CD4-positive, CD25-positive, alpha-beta regulatory T cell (primary cell): ENCODE data around the gene KATNAL2. TPM values are rescaled to one million over a fixed set of nuclear protein-coding genes. Genes with fewer than 3 reads are reported as not detected.
A peak's percentile ranks its signal among the peaks of the same experiment; 100 is the strongest.

ENCODE experiments used
- ATAC-seq, 2 donors: fragments of 150-1000 bp; cut with Tn5 transposase; one replicate each; pipeline ENCODE4 v1.10.0; 2021; ENCODE audit warnings: low read depth in 2 of 2, moderate number of reproducible peaks in 2 of 2, moderate library complexity in 1 of 2
- DNase-seq, 3 donors: peaks; one replicate each; pipeline versions ENCODE4 v3.0.0 to v3.0.0-alpha.2; 2012 to 2022; ENCODE audit warnings: mixed read lengths in 1 of 3
- H3K27ac ChIP-seq: one replicate; pipeline ENCODE4 v1.7.0; 2013; ENCODE audit warnings: mild to moderate bottlenecking, low read length; ENCODE audit not compliant: insufficient read depth, poor library complexity, severe bottlenecking
- H3K27me3 ChIP-seq: one replicate; pipeline ENCODE4 v1.7.0; 2013; ENCODE audit warnings: low read length; ENCODE audit not compliant: control insufficient read depth, insufficient read depth
- H3K36me3 ChIP-seq: one replicate; pipeline ENCODE4 v1.7.0; 2013; ENCODE audit warnings: mild to moderate bottlenecking, low read length, moderate library complexity; ENCODE audit not compliant: control insufficient read depth, insufficient read depth
- H3K4me1 ChIP-seq: 2 replicates; pipeline ENCODE4 v1.7.0; 2013; ENCODE audit warnings: mild to moderate bottlenecking, low read length; ENCODE audit not compliant: insufficient read depth, control insufficient read depth, poor library complexity, severe bottlenecking
- H3K4me3 ChIP-seq: one replicate; pipeline ENCODE4 v1.7.0; 2013; ENCODE audit warnings: low read depth, mild to moderate bottlenecking, low read length, moderate library complexity
- H3K9me3 ChIP-seq, 2 experiments: 1 replicate in 1 of 2; 2 replicates in 1 of 2; pipeline ENCODE4 v1.7.0; 2013; ENCODE audit warnings: low read length in 2 of 2, mild to moderate bottlenecking in 1 of 2, moderate library complexity in 1 of 2; ENCODE audit not compliant: control insufficient read depth in 2 of 2
- H3K27ac Mint-ChIP-seq, 3 donors: one replicate each; pipeline ENCODE4 v1.8.0; 2020 to 2022; ENCODE audit warnings: mild to moderate bottlenecking in 3 of 3, mixed read lengths in 3 of 3, moderate library complexity in 2 of 3
- H3K27me3 Mint-ChIP-seq: one replicate; pipeline ENCODE4 v1.8.0; 2022; ENCODE audit warnings: mild to moderate bottlenecking, mixed read lengths
- H3K36me3 Mint-ChIP-seq: one replicate; pipeline ENCODE4 v1.8.0; 2020; ENCODE audit warnings: mixed read lengths
- H3K4me1 Mint-ChIP-seq, 4 donors: one replicate each; pipeline ENCODE4 v1.8.0; 2020 to 2022; ENCODE audit warnings: mixed read lengths in 4 of 4, mild to moderate bottlenecking in 1 of 4
- H3K4me3 Mint-ChIP-seq, 4 donors: one replicate each; pipeline ENCODE4 v1.8.0; 2020 to 2022; ENCODE audit warnings: mild to moderate bottlenecking in 4 of 4, mixed read lengths in 4 of 4, moderate library complexity in 3 of 4
- H3K9me3 Mint-ChIP-seq, 7 donors: one replicate each; pipeline ENCODE4 v1.8.0; 2020 to 2022; ENCODE audit warnings: mixed read lengths in 7 of 7, mild to moderate bottlenecking in 3 of 7, moderate library complexity in 2 of 7
- polyA plus RNA-seq, 4 donors: library from polyadenylated mRNA; unstranded; fragments of 300-500 nt; fragmentation: Illumina TruSeq; gene quantifications; one replicate each; pipeline ENCODE4 v1.2.3, GENCODE V29; 2021
- total RNA-seq: library from RNA; stranded (reverse); gene quantifications from one replicate; pipeline ENCODE4 v1.2.3, GENCODE V29; 2022

The KATNAL2 gene
- total and polyA plus RNA-seq, 5 donors from 2014 or later, result 0.51 TPM; not detected in 4

- H3K9me3 Mint-ChIP-seq, result no peaks in the 10 kb centered on the region
- no peaks in the 10 kb centered on the region for H3K4me1 Mint-ChIP-seq
- Histone ChIP-seq H3K27me3 (no peaks in the 10 kb centered on the region), H3K36me3 (no peaks in the 10 kb centered on the region), H3K4me1 (no peaks in the 10 kb centered on the region), H3K9me3 (no peaks in the 10 kb centered on the region), H3K27ac (no peak overlapping the region), H3K4me3 (no peak overlapping the region)
- ATAC-seq (no peak), DNase-seq (no peak)
- H3K27ac Mint-ChIP-seq, result no peak overlapping the region
- H3K4me3 Mint-ChIP-seq, result no peak overlapping the region
- H3K36me3 Mint-ChIP-seq, result peaks cover 10% of the 10 kb centered on the region
- H3K27me3 Mint-ChIP-seq, result no peaks in the 10 kb centered on the region
Measured at GRCh38 chr18:47080872-47081271, 163.5 kb downstream of the KATNAL2 start.

- no peaks in the 10 kb centered on the region for H3K36me3 ChIP-seq
- Mint-ChIP-seq H3K4me3 (no peak overlapping the region), H3K4me1 (no peaks in the 10 kb centered on the region), H3K27me3 (no peaks in the 10 kb centered on the region), H3K27ac (peak overlapping the region in 1 of 3 donors; percentile 11), H3K9me3 (no peaks in the 10 kb centered on the region), H3K36me3 (peaks cover 10% of the 10 kb centered on the region)
- H3K27me3 ChIP-seq, result no peaks in the 10 kb centered on the region
- H3K9me3 ChIP-seq, result no peaks in the 10 kb centered on the region
- DNase-seq, result no peak
- H3K4me1 ChIP-seq, result no peaks in the 10 kb centered on the region
- H3K4me3 ChIP-seq, result no peak overlapping the region
- no peak for ATAC-seq
- H3K27ac ChIP-seq, result no peak overlapping the region
Measured at GRCh38 chr18:47081578-47081977, 164.2 kb downstream of the KATNAL2 start.

- no peaks in the 10 kb centered on the region for H3K36me3 ChIP-seq
- no peaks in the 10 kb centered on the region for H3K4me1 ChIP-seq
- Mint-ChIP-seq H3K9me3 (no peaks in the 10 kb centered on the region), H3K4me3 (no peak overlapping the region), H3K27ac (no peak overlapping the region), H3K36me3 (peaks cover 27% of the 10 kb centered on the region), H3K27me3 (no peaks in the 10 kb centered on the region), H3K4me1 (no peaks in the 10 kb centered on the region)
- ATAC-seq, result no peak
- no peak overlapping the region for H3K27ac ChIP-seq
- no peak overlapping the region for H3K4me3 ChIP-seq
- H3K9me3 ChIP-seq, result no peaks in the 10 kb centered on the region
- no peak for DNase-seq
- H3K27me3 ChIP-seq, result no peaks in the 10 kb centered on the region
Measured at GRCh38 chr18:47087676-47088075, 170.3 kb downstream of the KATNAL2 start.

GRCh38 chr18:47095810-47096209, 178.4 kb downstream of the KATNAL2 start:
- no peaks in the 10 kb centered on the region for H3K36me3 ChIP-seq
- H3K4me1 Mint-ChIP-seq, result peaks cover 0 to 3% (median 0%) of the 10 kb centered on the region in 4 donors
- H3K27me3 Mint-ChIP-seq, result no peaks in the 10 kb centered on the region
- no peak overlapping the region for H3K4me3 Mint-ChIP-seq
- no peaks in the 10 kb centered on the region for H3K9me3 Mint-ChIP-seq
- no peak overlapping the region for H3K27ac ChIP-seq
- H3K4me3 ChIP-seq, result no peak overlapping the region
- DNase-seq (no peak), ATAC-seq (no peak)
- no peaks in the 10 kb centered on the region for H3K9me3 ChIP-seq
- H3K27me3 ChIP-seq, result no peaks in the 10 kb centered on the region
- H3K4me1 ChIP-seq, result no peaks in the 10 kb centered on the region
- peaks cover 10% of the 10 kb centered on the region for H3K36me3 Mint-ChIP-seq
- H3K27ac Mint-ChIP-seq, result no peak overlapping the region

- ATAC-seq, result peak in 1 of 2 donors; percentile 46
- H3K4me3 ChIP-seq, result no peak overlapping the region
Measured at GRCh38 chr18:47100212-47100831, 182.9 kb downstream of the KATNAL2 start.

GRCh38 chr18:47108373-47108772, 191.0 kb downstream of the KATNAL2 start:
- no peaks in the 10 kb centered on the region for H3K4me1 Mint-ChIP-seq
- H3K4me3 Mint-ChIP-seq, result no peak overlapping the region
- peaks cover 37% of the 10 kb centered on the region for H3K36me3 ChIP-seq
- H3K36me3 Mint-ChIP-seq, result peaks cover 34% of the 10 kb centered on the region
- no peaks in the 10 kb centered on the region for H3K27me3 Mint-ChIP-seq
- peak overlapping the region in 1 of 3 donors; percentile 77 for H3K27ac Mint-ChIP-seq
- no peaks in the 10 kb centered on the region for H3K9me3 ChIP-seq
- H3K27ac ChIP-seq, result no peak overlapping the region
- no peaks in the 10 kb centered on the region for H3K9me3 Mint-ChIP-seq
- DNase-seq, result no peak
- no peak for ATAC-seq
- no peaks in the 10 kb centered on the region for H3K4me1 ChIP-seq
- no peak overlapping the region for H3K4me3 ChIP-seq
- H3K27me3 ChIP-seq, result no peaks in the 10 kb centered on the region

More at GRCh38 chr18:47100212-47100831, 182.9 kb downstream of the KATNAL2 start:
- H3K27ac Mint-ChIP-seq, result no peak overlapping the region
- Histone ChIP-seq H3K27ac (no peak overlapping the region), H3K4me1 (no peaks in the 10 kb centered on the region), H3K9me3 (no peaks in the 10 kb centered on the region), H3K36me3 (peaks cover 2% of the 10 kb centered on the region), H3K27me3 (no peaks in the 10 kb centered on the region)
- no peak overlapping the region for H3K4me3 Mint-ChIP-seq
- peaks cover 13% of the 10 kb centered on the region for H3K36me3 Mint-ChIP-seq
- DNase-seq, result peak; percentile 33 to 62 (median 58)
- no peaks in the 10 kb centered on the region for H3K27me3 Mint-ChIP-seq
- H3K4me1 Mint-ChIP-seq, result peaks cover 0 to 3% (median 0%) of the 10 kb centered on the region in 4 donors
- no peaks in the 10 kb centered on the region for H3K9me3 Mint-ChIP-seq

GRCh38 chr18:47108998-47109405, 191.6 kb downstream of the KATNAL2 start:
- no peaks in the 10 kb centered on the region for H3K9me3 ChIP-seq
- DNase-seq, result no peak
- no peak overlapping the region for H3K4me3 ChIP-seq
- no peak for ATAC-seq
- no peaks in the 10 kb centered on the region for H3K4me1 ChIP-seq
- Mint-ChIP-seq H3K36me3 (peaks cover 39% of the 10 kb centered on the region), H3K9me3 (no peaks in the 10 kb centered on the region), H3K4me3 (no peak overlapping the region), H3K27ac (peak overlapping the region in 2 of 3 donors; percentile 31 to 87), H3K4me1 (no peaks in the 10 kb centered on the region), H3K27me3 (no peaks in the 10 kb centered on the region)
- no peaks in the 10 kb centered on the region for H3K27me3 ChIP-seq
- peaks cover 42% of the 10 kb centered on the region for H3K36me3 ChIP-seq
- H3K27ac ChIP-seq, result no peak overlapping the region

- DNase-seq (no peak), ATAC-seq (no peak)
- Mint-ChIP-seq H3K27ac (peak overlapping the region in 1 of 3 donors; percentile 80), H3K4me1 (no peaks in the 10 kb centered on the region), H3K9me3 (no peaks in the 10 kb centered on the region), H3K27me3 (no peaks in the 10 kb centered on the region), H3K4me3 (no peak overlapping the region), H3K36me3 (peaks cover 38% of the 10 kb centered on the region)
- no peaks in the 10 kb centered on the region for H3K4me1 ChIP-seq
- H3K36me3 ChIP-seq, result peaks cover 46% of the 10 kb centered on the region
- no peak overlapping the region for H3K4me3 ChIP-seq
- no peak overlapping the region for H3K27ac ChIP-seq
- no peaks in the 10 kb centered on the region for H3K9me3 ChIP-seq
- no peaks in the 10 kb centered on the region for H3K27me3 ChIP-seq
Measured at GRCh38 chr18:47109720-47110119, 192.3 kb downstream of the KATNAL2 start.
